Activated CD8-positive, alpha-beta memory T cell treated with anti-CD3 and anti-CD28 coated beads, Interleukin-2, amount 50 U/mL, for 4 hours (primary cell): ENCODE results near the gene NTRK1.

Experiments
- DNase-seq: peaks from one replicate; pipeline ENCODE4 v3.0.0-alpha.2; 2020

The NTRK1 gene

GRCh38 chr1:156883919-156884318, 23.3 kb downstream of the NTRK1 start:
- DNase-seq, result no peak

DNA sequence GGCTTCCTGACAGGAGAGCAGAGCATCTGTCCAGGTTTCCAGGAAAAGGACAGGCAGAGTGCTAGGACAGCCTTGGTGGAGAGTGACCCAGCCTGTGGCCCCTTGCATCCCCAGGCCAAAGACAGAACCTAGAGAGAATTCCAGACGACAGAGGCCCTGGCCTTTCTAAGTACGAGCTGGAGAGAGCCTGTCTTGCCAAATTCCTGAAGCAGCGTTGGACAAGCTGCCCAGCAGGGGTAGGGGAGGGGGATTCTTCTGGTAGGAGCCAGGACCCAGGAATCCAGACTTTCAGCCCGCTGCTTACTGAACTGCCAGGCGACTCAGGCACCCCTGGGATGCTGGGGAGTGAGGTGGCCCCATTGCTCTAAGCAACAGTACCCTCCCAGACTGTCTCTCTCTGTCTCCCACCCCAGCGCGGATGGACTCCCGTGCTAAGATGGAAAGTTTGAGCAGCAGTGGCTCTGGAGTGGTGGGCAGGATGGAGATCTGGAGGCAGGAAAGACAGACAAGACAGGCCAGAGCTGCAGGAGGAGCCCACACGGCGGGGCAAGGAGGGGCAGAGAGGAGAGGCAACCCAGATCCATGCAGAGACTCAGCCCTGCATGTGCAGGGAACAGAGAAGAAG, 24.0 kb downstream of the NTRK1 start:
- DNase-seq, result no peak

GRCh38 chr1:156885314-156885713, 24.6 kb downstream of the NTRK1 start:
- DNase-seq, result no peak

- DNase-seq, result no peak
These were observed 25.3 kb downstream of the NTRK1 start for GRCh38 chr1:156885880-156886355.

GRCh38 chr1:156886583-156887281, 26.1 kb downstream of the NTRK1 start:
- DNase-seq, result no peak

- DNase-seq, result no peak
These were observed 26.7 kb downstream of the NTRK1 start for GRCh38 chr1:156887317-156887716.

- DNase-seq, result no peak
These were observed 27.1 kb downstream of the NTRK1 start for GRCh38 chr1:156887734-156888133.

- DNase-seq, result peak; percentile 62
These were observed 29.3 kb downstream of the NTRK1 start for GRCh38 chr1:156889802-156890580.

DNA sequence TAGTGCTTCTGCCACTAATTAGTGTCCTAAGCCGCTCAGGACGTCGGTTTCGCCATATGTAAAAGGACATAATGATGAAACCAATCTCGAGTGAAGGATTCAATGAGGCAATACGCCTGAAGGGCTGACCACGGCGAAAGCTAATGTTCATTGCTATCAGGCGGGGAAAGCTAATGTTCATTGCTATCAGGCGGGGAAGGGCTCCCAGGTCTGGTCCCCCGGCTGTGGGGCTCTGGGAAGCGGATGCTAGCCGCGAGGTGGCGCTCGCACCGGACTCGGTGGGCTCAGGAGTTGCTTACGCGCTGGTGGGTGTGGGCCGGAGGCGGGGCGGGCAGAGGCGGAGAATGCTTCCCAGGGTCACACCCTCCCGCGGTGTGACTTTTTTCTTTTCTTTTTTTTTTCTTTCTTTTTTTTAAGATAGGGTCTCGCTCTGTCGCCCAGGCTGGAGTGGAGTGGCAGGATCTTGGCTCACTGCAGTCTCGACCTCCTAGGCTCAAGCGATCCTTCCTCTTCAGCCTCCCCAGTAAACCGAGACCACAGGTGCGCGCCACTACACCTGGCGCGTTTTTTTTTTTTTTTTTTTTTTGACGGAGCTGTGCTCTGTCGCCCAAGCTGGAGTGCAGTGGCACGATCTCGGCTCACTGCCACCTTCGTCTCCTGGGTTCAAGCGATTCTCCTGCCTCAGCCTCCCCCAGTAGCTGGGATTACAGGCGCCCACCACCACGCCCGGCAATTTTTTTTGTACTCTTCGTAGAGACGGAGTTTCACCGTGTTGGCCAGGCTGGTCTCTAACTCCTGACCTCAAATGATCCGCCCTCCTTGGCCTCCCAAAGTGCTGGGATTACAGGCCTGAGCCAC, 31.8 kb downstream of the NTRK1 start:
- peak; percentile 89 for DNase-seq

- DNase-seq, result no peak
These were observed 32.6 kb downstream of the NTRK1 start, which contains the start of gene PEAR1 for GRCh38 chr1:156893048-156893953. PEAR1 (plus strand) TSS chr1:156893718; CDS start chr1:156903927, 10,209 bp downstream.

DNA sequence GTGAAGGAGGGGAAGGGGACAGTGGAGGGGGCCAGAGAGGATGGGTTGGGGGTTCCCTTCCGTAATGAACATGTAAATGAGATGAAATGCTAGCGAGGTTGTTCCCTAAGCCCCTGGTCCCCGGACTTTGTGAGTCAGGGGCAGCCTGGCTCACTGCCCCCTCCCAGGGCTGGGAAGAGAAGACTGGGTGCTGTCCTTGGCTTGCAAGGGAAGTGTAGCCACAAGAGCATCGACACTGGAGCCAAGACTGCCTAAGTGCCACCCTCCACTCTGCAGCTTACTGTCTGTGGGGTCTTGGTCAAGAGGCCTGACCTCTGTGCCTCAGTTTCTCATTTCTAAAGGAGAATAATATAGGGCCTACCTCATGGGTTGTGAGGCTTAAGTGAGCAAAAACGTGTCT, 33.3 kb downstream of the NTRK1 start:
- DNase-seq, result no peak

DNA sequence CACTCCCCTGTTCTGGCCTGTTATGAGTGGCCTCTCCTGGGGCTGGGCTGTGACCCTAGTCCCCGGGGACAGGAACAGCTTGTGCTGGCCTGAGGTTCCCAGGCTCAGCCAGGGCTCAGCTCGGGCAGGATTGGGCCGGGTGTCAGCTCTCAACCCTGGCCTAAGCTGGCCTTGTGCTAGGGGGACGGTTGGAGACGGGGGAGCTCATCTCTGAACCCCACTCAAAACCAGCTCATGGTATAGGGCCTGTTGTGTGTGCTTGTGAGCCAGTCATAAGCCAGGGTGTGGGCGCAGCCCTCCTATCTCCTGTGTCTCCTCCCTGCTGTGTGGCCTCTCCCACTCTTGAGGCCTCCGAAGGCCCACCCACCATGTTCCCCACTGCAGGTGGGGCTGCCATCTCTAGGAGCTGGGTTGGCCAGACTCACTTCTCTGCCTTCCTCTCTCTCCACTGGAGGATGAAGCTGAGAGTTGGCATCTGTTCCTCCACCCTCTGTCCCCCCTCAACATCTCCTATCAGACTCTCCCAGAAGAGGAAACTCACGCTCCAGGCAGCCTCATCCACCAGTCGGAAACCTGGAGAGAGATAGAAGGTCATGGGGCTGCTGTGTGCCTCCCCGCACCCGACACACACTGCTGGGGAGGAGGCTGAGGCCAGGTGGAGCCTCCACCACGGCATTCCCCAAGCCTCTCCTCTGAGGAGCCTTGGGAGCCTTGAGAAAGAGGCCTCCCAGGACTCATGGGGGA, 34.2 kb downstream of the NTRK1 start:
- no peak for DNase-seq

DNA sequence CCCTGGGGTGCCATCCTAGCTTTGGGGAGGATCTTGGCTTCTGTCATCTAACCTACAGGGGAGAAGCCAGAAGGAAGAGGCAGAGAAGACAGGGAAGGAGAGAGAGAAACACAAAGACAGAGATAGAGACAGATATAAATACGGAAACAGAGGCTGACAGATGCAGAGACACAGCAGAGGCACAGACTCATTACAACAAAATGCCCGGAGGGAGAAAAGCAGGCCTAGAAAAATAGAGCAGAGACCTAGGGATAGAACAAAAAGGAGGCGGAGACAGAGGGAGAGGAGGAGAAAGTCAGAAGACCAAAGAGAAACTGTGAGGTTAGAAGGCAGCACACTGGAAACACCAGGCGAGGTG, 34.8 kb downstream of the NTRK1 start:
- DNase-seq, result no peak

- no peak for DNase-seq
These were observed 35.3 kb downstream of the NTRK1 start for GRCh38 chr1:156895927-156896326.

GRCh38 chr1:156896490-156897033, 35.9 kb downstream of the NTRK1 start:
- no peak for DNase-seq

DNA sequence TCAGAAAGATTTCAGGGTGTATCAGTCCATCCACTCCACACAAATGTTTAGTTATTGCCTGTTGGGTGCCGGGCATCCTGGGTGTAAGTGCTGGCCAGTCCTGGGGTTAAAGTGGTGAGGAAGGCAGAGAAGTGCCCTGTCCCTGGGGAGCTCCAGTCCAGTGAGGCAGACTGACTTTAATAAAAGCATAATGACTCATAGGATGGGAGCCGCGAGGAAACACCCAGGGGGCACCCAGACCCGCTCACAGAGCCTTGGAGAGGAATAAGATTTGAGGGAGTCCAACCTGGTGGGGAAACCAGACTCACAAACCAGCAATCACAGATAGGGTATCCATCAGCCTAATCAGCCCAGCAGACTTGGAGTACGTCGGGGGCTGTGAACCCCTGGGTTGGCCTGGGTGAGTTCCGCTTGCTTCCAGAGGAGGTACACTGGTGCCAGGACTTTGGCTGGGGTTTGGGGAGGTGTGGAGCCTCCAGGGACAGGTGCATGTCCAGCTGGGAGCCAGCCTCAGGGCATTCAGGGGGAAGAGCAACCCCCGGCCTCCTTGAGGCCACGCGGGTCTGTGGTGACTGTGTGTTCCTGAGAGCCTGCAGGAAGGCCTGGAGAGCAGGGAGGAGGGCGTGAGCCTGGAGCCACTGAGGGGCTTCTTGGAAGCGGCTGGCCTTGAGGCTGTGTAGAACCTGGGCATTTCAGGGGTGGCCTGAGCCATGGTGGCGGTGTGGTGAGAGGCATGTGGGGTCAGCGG, 36.6 kb downstream of the NTRK1 start:
- no peak for DNase-seq

GRCh38 chr1:156898161-156898566, 37.5 kb downstream of the NTRK1 start:
- no peak for DNase-seq

DNA sequence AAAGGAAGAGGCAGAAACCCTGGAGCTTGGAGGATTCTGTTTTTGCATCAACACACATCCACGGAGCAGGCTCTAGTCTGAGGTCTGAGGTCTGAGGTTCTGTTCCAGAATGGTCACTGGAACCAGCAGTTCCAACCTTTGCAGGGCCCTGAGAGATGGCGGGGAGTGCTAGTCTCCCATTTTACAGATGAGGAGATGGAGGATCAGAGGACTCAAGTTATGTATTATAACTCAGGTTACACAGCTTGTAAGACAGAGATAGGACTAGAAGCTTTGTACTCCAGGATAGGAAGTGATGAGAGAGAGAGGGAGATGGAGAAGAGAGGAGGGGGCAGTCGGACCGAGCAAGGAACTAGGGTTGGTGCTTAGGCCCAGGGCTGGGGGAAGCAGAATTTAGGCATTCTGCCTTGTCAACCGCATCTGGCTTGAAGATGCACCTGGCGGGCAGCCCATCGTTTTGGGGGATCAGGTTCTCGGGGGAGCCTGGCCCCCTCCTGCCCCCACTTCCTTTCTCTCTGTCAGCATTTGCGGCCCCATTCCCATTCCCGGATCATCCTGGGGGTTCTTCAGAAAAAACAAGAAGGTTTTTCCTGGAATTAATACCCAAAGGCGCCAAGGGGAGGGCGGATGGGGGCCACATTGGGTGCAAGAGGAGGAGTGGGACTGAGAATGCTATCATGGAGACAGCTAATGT, 38.5 kb downstream of the NTRK1 start:
- DNase-seq, result no peak
